ENCODE measurements around the gene SMIM43.
A peak's percentile ranks its signal among the peaks of the same experiment; 100 is the strongest.

The SMIM43 gene

GRCh38 chr4:121764702-121765367, at the start of gene SMIM43:
TSS of gene SMIM43 (minus strand) at chr4:121765164. CDS start at chr4:121765105, 59 bp downstream.
- DNase-seq (ENCODE audit: low read depth, low spot score) = no peak

GRCh38 chr4:121814756-121815155, 49.8 kb upstream of the SMIM43 start:
- H3K27ac ChIP-seq = no peak overlapping the region
- DNase-seq (ENCODE audit: low read depth, low spot score) = no peak

More at GRCh38 chr4:121764702-121765367, at the start of gene SMIM43:
- no peak within 1 kb of the TSS for H3K27ac ChIP-seq

GRCh38 chr4:121811122-121811521, 46.2 kb upstream of the SMIM43 start:
- H3K27ac ChIP-seq = no peak overlapping the region
- no peak for DNase-seq (ENCODE audit: low read depth, low spot score)

GRCh38 chr4:121806411-121806810, 41.4 kb upstream of the SMIM43 start:
- H3K27ac ChIP-seq = no peak overlapping the region
- no peak for DNase-seq (ENCODE audit: low read depth, low spot score)

- peak overlapping the region; percentile 57 for H3K27ac ChIP-seq
- DNase-seq (ENCODE audit: low read depth, low spot score) = no peak
Measured at GRCh38 chr4:121801715-121802075, 36.7 kb upstream of the SMIM43 start.

- H3K27ac ChIP-seq = peak within 1 kb of the TSS; percentile 57
- DNase-seq (ENCODE audit: low read depth, low spot score) = peak; percentile 66
Measured at GRCh38 chr4:121800961-121801714, 36.2 kb upstream of the SMIM43 start, which contains the start of gene EXOSC9. TSS of gene EXOSC9 (plus strand) at chr4:121801323. CDS start at chr4:121801425, 102 bp downstream.

GRCh38 chr4:121800638-121800960, 35.6 kb upstream of the SMIM43 start:
- H3K27ac ChIP-seq = peak overlapping the region; percentile 57
- no peak for DNase-seq (ENCODE audit: low read depth, low spot score)

- no peak overlapping the region for H3K27ac ChIP-seq
- DNase-seq (ENCODE audit: low read depth, low spot score) = no peak
Measured at GRCh38 chr4:121799867-121800501, 35.0 kb upstream of the SMIM43 start.

- no peak for DNase-seq (ENCODE audit: low read depth, low spot score)
- no peak overlapping the region for H3K27ac ChIP-seq
Measured at GRCh38 chr4:121799208-121799823, 34.4 kb upstream of the SMIM43 start.

- H3K27ac ChIP-seq = no peak overlapping the region
- no peak for DNase-seq (ENCODE audit: low read depth, low spot score)
Measured at GRCh38 chr4:121796283-121796682, 31.3 kb upstream of the SMIM43 start.

GRCh38 chr4:121794505-121795188, 29.7 kb upstream of the SMIM43 start:
- no peak for DNase-seq (ENCODE audit: low read depth, low spot score)
- H3K27ac ChIP-seq = no peak overlapping the region

GRCh38 chr4:121792966-121793365, 28.0 kb upstream of the SMIM43 start:
- peak; percentile 48 for DNase-seq (ENCODE audit: low read depth, low spot score)
- H3K27ac ChIP-seq = no peak overlapping the region

GRCh38 chr4:121791481-121791880, 26.5 kb upstream of the SMIM43 start:
- H3K27ac ChIP-seq = no peak overlapping the region
- DNase-seq (ENCODE audit: low read depth, low spot score) = no peak

GRCh38 chr4:121790976-121791375, 26.0 kb upstream of the SMIM43 start:
- no peak for DNase-seq (ENCODE audit: low read depth, low spot score)

GRCh38 chr4:121789960-121790829, 25.2 kb upstream of the SMIM43 start:
- no peak for DNase-seq (ENCODE audit: low read depth, low spot score)
- H3K27ac ChIP-seq = no peak overlapping the region

More at GRCh38 chr4:121790976-121791375, 26.0 kb upstream of the SMIM43 start:
- no peak overlapping the region for H3K27ac ChIP-seq

GRCh38 chr4:121789455-121789854, 24.5 kb upstream of the SMIM43 start:
- no peak for DNase-seq (ENCODE audit: low read depth, low spot score)
- no peak overlapping the region for H3K27ac ChIP-seq

GRCh38 chr4:121788896-121789295, 23.9 kb upstream of the SMIM43 start:
- no peak for DNase-seq (ENCODE audit: low read depth, low spot score)
- no peak overlapping the region for H3K27ac ChIP-seq

GRCh38 chr4:121786221-121786620, 21.3 kb upstream of the SMIM43 start:
- no peak overlapping the region for H3K27ac ChIP-seq
- no peak for DNase-seq (ENCODE audit: low read depth, low spot score)

- no peak for DNase-seq (ENCODE audit: low read depth, low spot score)
- peak overlapping the region; percentile 31 for H3K27ac ChIP-seq
Measured at GRCh38 chr4:121785479-121785878, 20.5 kb upstream of the SMIM43 start.
